HT1080 (cell line): ENCODE results near the gene DPPA5. TPM values are rescaled to one million over a fixed set of nuclear protein-coding genes. Genes with fewer than 3 reads are reported as not detected.
"Not testable (repeated sequence)": the region's sequence is repeated elsewhere in the genome, so short reads cannot be mapped to it uniquely, and the experiment has no call there.

Experiments
- DNase-seq: peaks from one replicate; pipeline ENCODE4 v3.0.0-alpha.2; 2015; ENCODE audit warnings: low read depth
- small RNA-seq: library from RNA; depleted of rRNA; stranded (forward); fragments of <200 nt; gene quantifications from one replicate; pipeline ENCODE3, GENCODE V24; 2014
- total RNA-seq: library from RNA; depleted of rRNA; stranded (reverse); fragments of >200 nt; shearing (Covaris generic); gene quantifications from 2 replicates; pipeline ENCODE4 v1.2.3, GENCODE V29; 2014; rRNA removed

Gene DPPA5
- total RNA-seq, 1 experiment from 2014 or later: not detected

DNA sequence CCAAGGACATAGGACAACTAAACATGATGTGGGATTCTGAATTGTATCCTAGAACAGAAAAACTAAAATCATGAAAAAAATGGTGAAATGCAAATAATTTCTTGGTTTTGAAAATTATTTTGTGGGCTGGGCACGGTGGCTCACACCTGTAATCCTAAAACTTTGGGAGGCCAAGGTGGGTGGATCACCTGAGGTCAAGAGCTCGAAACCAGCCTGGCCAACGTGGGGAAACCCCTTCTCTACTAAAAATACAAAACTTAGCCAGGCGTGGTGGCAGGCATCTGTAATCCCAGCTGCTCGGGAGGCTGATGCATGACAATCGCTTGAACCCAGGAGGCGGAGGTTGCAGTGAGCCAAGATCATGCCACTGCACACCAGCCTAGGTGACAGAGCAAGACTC is 50.3 kb downstream of the DPPA5 start:
- DNase-seq: not testable (repeated sequence)

Small RNA genes lying within 50 kb of the gene (small RNA-seq; reads per million reads assigned to genes)
- gene RPL39P3: not detected

Other genes starting within 250 kb of the DPPA5 start
- not detected in 2 replicates for gene KHDC1L, start 128.8 kb downstream of the DPPA5 start, total RNA-seq
- gene KHDC1, start 91.1 kb downstream of the DPPA5 start, total RNA-seq: 2.6 and 4.2 TPM in 2 replicates
- not detected in 2 replicates for gene KHDC3L, start 8.4 kb upstream of the DPPA5 start, total RNA-seq
- gene OOEP, start 15.6 kb upstream of the DPPA5 start, total RNA-seq: not detected in 2 replicates
- not detected in 2 replicates for gene DDX43, start 40.6 kb upstream of the DPPA5 start, total RNA-seq
- gene CGAS, start 98.0 kb upstream of the DPPA5 start, total RNA-seq: 1.4 and 2.3 TPM in 2 replicates
- 24.9 and 26.3 TPM in 2 replicates for gene MTO1, start 107.5 kb upstream of the DPPA5 start, total RNA-seq
- gene EEF1A1, start 166.8 kb upstream of the DPPA5 start, total RNA-seq: 11,180 and 11,589 TPM in 2 replicates